GM19372 (cell line): ENCODE results near the gene CACNG7.
"Not testable (repeated sequence)": the region's sequence is repeated elsewhere in the genome, so short reads cannot be mapped to it uniquely, and the experiment has no call there.

Experiments
- ATAC-seq: cut with Tn5 transposase; IDR thresholded peaks from one replicate; pipeline ENCODE4 v1.9.1; 2021; ENCODE audit warnings: mild to moderate bottlenecking, low read depth, moderate library complexity; ENCODE audit not compliant: unreplicated experiment

The CACNG7 gene

GRCh38 chr19:53948611-53949010 is 39.5 kb downstream of the CACNG7 start:
- ATAC-seq, result not testable (repeated sequence)

GRCh38 chr19:53951436-53951835 is 42.4 kb downstream of the CACNG7 start:
- ATAC-seq, result no peak

GRCh38 chr19:53951947-53952346 is 42.9 kb downstream of the CACNG7 start:
- ATAC-seq, result no peak

- no peak for ATAC-seq
These were observed 44.3 kb downstream of the CACNG7 start for GRCh38 chr19:53953383-53953782.

- no peak for ATAC-seq
These were observed 48.5 kb downstream of the CACNG7 start for GRCh38 chr19:53957448-53958167.

GRCh38 chr19:53958168-53958571 is 49.1 kb downstream of the CACNG7 start:
- ATAC-seq, result no peak

GRCh38 chr19:53958823-53959757 is 50.0 kb downstream of the CACNG7 start:
- no peak for ATAC-seq

- no peak for ATAC-seq
These were observed 51.1 kb downstream of the CACNG7 start for GRCh38 chr19:53960187-53960586.

GRCh38 chr19:53960886-53961285 is 51.8 kb downstream of the CACNG7 start:
- ATAC-seq, result no peak

GRCh38 chr19:53961523-53962356 is 52.7 kb downstream of the CACNG7 start:
- no peak for ATAC-seq

GRCh38 chr19:53962887-53963431 is 53.9 kb downstream of the CACNG7 start, which contains the start of gene CACNG8:
CACNG8 (plus strand) TSS chr19:53962937.
- ATAC-seq, result no peak

- ATAC-seq, result no peak
These were observed 56.0 kb downstream of the CACNG7 start for GRCh38 chr19:53965091-53965490.

GRCh38 chr19:53966931-53967330 is 57.9 kb downstream of the CACNG7 start:
- ATAC-seq, result no peak

GRCh38 chr19:53969366-53969765 is 60.3 kb downstream of the CACNG7 start:
- ATAC-seq, result no peak

GRCh38 chr19:53971673-53972072 is 62.6 kb downstream of the CACNG7 start:
- no peak for ATAC-seq

- ATAC-seq, result no peak
These were observed 68.4 kb downstream of the CACNG7 start for GRCh38 chr19:53977429-53977990.

- ATAC-seq, result no peak
These were observed 69.1 kb downstream of the CACNG7 start for GRCh38 chr19:53977991-53978731.

GRCh38 chr19:53978975-53979801 is 70.1 kb downstream of the CACNG7 start:
- no peak for ATAC-seq
